Heart left ventricle (tissue), 16 donors: Measurements from ENCODE around the gene STRN4. TPM values are rescaled to one million over a fixed set of nuclear protein-coding genes. Genes with fewer than 3 reads are reported as not detected.

Experiments used
- ATAC-seq, 4 donors: fragments of 200-7000 bp; cut with Tn5 transposase; one replicate each; pipeline ENCODE4 v1.9.1; 2020 to 2022; ENCODE audit warnings: moderate library complexity in 4 of 4, mild to moderate bottlenecking in 3 of 4, moderate number of reproducible peaks in 1 of 4
- DNase-seq, 5 donors: peaks; one replicate each; pipeline ENCODE4 v3.0.0-alpha.2; 2020
- H3K27ac ChIP-seq, 12 donors: fragments of 200-600 bp; sonication (generic) in 4 of 12; one replicate each; pipeline versions ENCODE4 v1.5.0 to v1.8.0; 2016 to 2022; ENCODE audit warnings: mild to moderate bottlenecking in 2 of 12
- H3K27me3 ChIP-seq, 9 donors: fragments of 200-600 bp; sonication (generic) in 2 of 9; one replicate each; pipeline versions ENCODE4 v1.5.1 to v1.8.0; 2016 to 2022; ENCODE audit warnings: mild to moderate bottlenecking in 3 of 9
- H3K36me3 ChIP-seq, 9 donors: fragments of 200-600 bp; sonication (generic) in 2 of 9; one replicate each; pipeline versions ENCODE4 v1.5.0 to v1.8.0; 2018 to 2022; ENCODE audit warnings: mild to moderate bottlenecking in 2 of 9
- H3K4me1 ChIP-seq, 12 donors: fragments of 200-600 bp; sonication (generic) in 4 of 12; one replicate each; pipeline versions ENCODE4 v1.5.0 to v1.8.0; 2016 to 2022; ENCODE audit warnings: mild to moderate bottlenecking in 3 of 12
- H3K4me3 ChIP-seq, 12 donors: fragments of 200-600 bp; sonication (generic) in 4 of 12; one replicate each; pipeline versions ENCODE4 v1.5.0 to v1.8.0; 2017 to 2022; ENCODE audit warnings: mild to moderate bottlenecking in 9 of 12, moderate library complexity in 4 of 12
- H3K9me3 ChIP-seq, 12 donors: fragments of 200-600 bp; sonication (generic) in 4 of 12; one replicate each; pipeline versions ENCODE4 v1.5.0 to v1.8.0; 2016 to 2022; ENCODE audit warnings: mild to moderate bottlenecking in 1 of 12
- POLR2A ChIP-seq, 2 donors: fragments of 450-650 bp; IDR thresholded peaks; one replicate each; pipeline ENCODE4 v1.6.1; 2017; ENCODE audit warnings: antibody characterized with exemption in 2 of 2, mild to moderate bottlenecking in 2 of 2, moderate library complexity in 2 of 2
- WGBS, 4 donors: extraction: QIAGEN DNeasy Blood & Tissue Kit in 2 of 4; methylation state at CpG; one replicate each; pipeline versions ENCODE4 v1.1.5 to v1.1.7; 2013 to 2018; 5-methylcytosine and 5-hydroxymethylcytosine counted together
- intact Hi-C, 10 donors: fragments of 100-400 bp; cut with DNase I; formaldehyde crosslinking; loops; one replicate each; pipeline versions ENCODE4 v1.11.1 to v1.14.2; 2022
- polyA plus RNA-seq, 2 donors: library from polyadenylated mRNA; stranded (reverse); fragments of 200-250 nt; gene quantifications; one replicate each; pipeline ENCODE4 v1.2.3, GENCODE V29; 2013
- total RNA-seq, 9 donors: library from RNA; depleted of rRNA in 2 of 9; stranded (reverse); fragments of >200 nt in 2 of 9; fragmentation: NEBNext Ultra II Directional in 3 of 9; extraction: Animal tissue kit (Norgen Biotek cat#: 25700) in 3 of 9; gene quantifications; one replicate each; pipeline versions ENCODE4 v1.1.0 to v1.2.4, GENCODE V29; 2016 to 2023
- TF ChIP-seq, protein P1 (sequence below), 12 donors: fragments of 200-600 bp; sonication (generic) in 4 of 12; IDR thresholded peaks; one replicate each; pipeline versions ENCODE4 v1.5.0 to v1.8.0; 2018 to 2022; ENCODE audit warnings: antibody characterized with exemption in 12 of 12, mild to moderate bottlenecking in 5 of 12
- donor health status: ischemic (EF 13 %, LVEDD 7.1; RV severe dilation, severe dysfunction).
- donor health status: healthy with polysubstance abuse.
- donor health status: DM: no; HTN: yes; CAD: no.
- donor health status: DM: no; HTN: no; CAD: no.
- donor health status: ischemic (EF 25% LVEDD 6.9; RV normal size, moderate dysfunction).
- donor health status: ischemic (EF 25% LVEDD 5.7; RV mildly dilated, moderate dysfunction).
- donor health status: healthy.
- donor health status: DM: yes; HTN: yes; CAD: no.
- donor health status: ischemic (EF 35%, LVEDD 5.7; RV mildly dilated, moderate dysfunction).
- donor health status: nonischemic (EF 11% LVEDD 7.7; RV severe dilation, severe dysfunction).
- donor health status: DM: yes; HTN: yes; CAD: no.
- donor health status: PGD.
- donor health status: ischemic (EF 29% LVEDD 5.4; RV normal size, mild dysfunction).
- donor health status: nonischemic (EF 23%, LVEDD 6.1; RV moderate dilation, normal function).

The STRN4 gene
- total and polyA plus RNA-seq, 11 donors: 41.0 to 93.6 (median 53.7) TPM

- peaks cover 0 to 29% (median 11%) of the 10 kb centered on the region in 12 donors for H3K4me1 ChIP-seq
- DNase-seq: no peak
- intact Hi-C loops: loop anchor here in 1 of 10 donors (5.0 kb wide), 1 partner anchor 37 kb away; the partner anchor contains the start of genes FKRP and STRN4
- H3K27me3 ChIP-seq: no peaks in the 10 kb centered on the region
- H3K9me3 ChIP-seq: no peaks in the 10 kb centered on the region
- no peak overlapping the region for H3K27ac ChIP-seq
- H3K4me3 ChIP-seq: no peak overlapping the region
- ATAC-seq: no peak
- 81 to 84% (median 81%) methylated on average over 25 of the region's 25 CpGs for WGBS, 4 donors
- TF ChIP-seq, protein P1, sequence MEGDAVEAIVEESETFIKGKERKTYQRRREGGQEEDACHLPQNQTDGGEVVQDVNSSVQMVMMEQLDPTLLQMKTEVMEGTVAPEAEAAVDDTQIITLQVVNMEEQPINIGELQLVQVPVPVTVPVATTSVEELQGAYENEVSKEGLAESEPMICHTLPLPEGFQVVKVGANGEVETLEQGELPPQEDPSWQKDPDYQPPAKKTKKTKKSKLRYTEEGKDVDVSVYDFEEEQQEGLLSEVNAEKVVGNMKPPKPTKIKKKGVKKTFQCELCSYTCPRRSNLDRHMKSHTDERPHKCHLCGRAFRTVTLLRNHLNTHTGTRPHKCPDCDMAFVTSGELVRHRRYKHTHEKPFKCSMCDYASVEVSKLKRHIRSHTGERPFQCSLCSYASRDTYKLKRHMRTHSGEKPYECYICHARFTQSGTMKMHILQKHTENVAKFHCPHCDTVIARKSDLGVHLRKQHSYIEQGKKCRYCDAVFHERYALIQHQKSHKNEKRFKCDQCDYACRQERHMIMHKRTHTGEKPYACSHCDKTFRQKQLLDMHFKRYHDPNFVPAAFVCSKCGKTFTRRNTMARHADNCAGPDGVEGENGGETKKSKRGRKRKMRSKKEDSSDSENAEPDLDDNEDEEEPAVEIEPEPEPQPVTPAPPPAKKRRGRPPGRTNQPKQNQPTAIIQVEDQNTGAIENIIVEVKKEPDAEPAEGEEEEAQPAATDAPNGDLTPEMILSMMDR (IDR thresholded peaks at IDR 0.05): no peak
- TF ChIP-seq POLR2A (IDR thresholded peaks at IDR 0.05): no peak
- peaks cover 0 to 69% (median 55%) of the 10 kb centered on the region in 9 donors for H3K36me3 ChIP-seq
Measured at GRCh38 chr19:46710687-46711086, 35.6 kb downstream of the STRN4 start.

GRCh38 chr19:46704379-46705076 is 41.7 kb downstream of the STRN4 start:
- DNase-seq (peak; percentile 65 to 91 (median 68)), ATAC-seq (peak; percentile 49 to 80 (median 78))
- Histone ChIP-seq H3K4me3 (no peak overlapping the region), H3K4me1 (peaks cover 0 to 4% (median 0%) of the 10 kb centered on the region in 12 donors), H3K27me3 (no peaks in the 10 kb centered on the region), H3K27ac (no peak overlapping the region), H3K9me3 (no peaks in the 10 kb centered on the region), H3K36me3 (peaks cover 3 to 90% (median 86%) of the 10 kb centered on the region in 9 donors)
- 33 to 39% (median 36%) methylated on average over 15 to 21 of the region's 21 CpGs for WGBS, 4 donors
- intact Hi-C loops: loop anchor here in 6 of 10 donors (1.0 to 5.0 kb wide), 3 partner anchors 24 to 43 kb away; partner anchors contain the start of genes FKRP (in 1 of the 6) and STRN4 (in 1 of the 6)
- TF ChIP-seq, protein P1 (IDR thresholded peaks at IDR 0.05): peak; percentile 91 to 99 (median 95)
- no peak for TF ChIP-seq POLR2A (IDR thresholded peaks at IDR 0.05)

DNA sequence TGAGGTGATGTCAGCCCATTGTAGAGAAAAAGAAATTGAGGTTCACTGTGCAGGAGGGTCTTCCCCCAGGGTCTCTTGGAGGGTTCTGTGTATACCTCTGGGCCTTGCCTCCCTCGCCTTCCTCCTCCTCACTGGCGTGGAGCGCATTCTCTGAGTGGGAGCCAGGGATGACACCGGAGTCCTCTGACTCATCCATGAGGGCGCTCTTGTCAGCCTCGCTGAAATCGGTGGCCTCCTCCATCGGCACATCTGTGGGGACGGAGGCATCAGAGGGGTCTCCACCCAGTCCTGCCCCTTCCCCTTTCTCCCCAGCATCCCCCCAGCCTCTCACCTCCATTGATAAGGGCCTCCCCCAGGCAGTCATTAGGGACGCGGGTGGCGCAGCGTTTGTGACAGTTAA is 45.5 kb downstream of the STRN4 start:
- Histone ChIP-seq H3K36me3 (peaks cover 3 to 84% (median 79%) of the 10 kb centered on the region in 9 donors), H3K9me3 (no peaks in the 10 kb centered on the region), H3K27ac (no peak overlapping the region), H3K4me1 (peaks cover 0 to 16% (median 3%) of the 10 kb centered on the region in 12 donors), H3K4me3 (no peak overlapping the region), H3K27me3 (no peaks in the 10 kb centered on the region)
- peak in 1 of 5 donors; percentile 15 for DNase-seq
- WGBS, 4 donors: 91 to 94% (median 92%) methylated on average over 13 of the region's 13 CpGs
- ATAC-seq: no peak
- TF ChIP-seq POLR2A (IDR thresholded peaks at IDR 0.05): no peak
- TF ChIP-seq, protein P1 (IDR thresholded peaks at IDR 0.05): no peak
- intact Hi-C loops: no loop called here
